Measurements from ENCODE around the gene TMTC2. TPM values are rescaled to one million over a fixed set of nuclear protein-coding genes. Genes with fewer than 3 reads are reported as not detected.

The TMTC2 gene
- total RNA-seq, 2 experiments from 2014 or later, result 1.8 to 2.1 TPM

DNA sequence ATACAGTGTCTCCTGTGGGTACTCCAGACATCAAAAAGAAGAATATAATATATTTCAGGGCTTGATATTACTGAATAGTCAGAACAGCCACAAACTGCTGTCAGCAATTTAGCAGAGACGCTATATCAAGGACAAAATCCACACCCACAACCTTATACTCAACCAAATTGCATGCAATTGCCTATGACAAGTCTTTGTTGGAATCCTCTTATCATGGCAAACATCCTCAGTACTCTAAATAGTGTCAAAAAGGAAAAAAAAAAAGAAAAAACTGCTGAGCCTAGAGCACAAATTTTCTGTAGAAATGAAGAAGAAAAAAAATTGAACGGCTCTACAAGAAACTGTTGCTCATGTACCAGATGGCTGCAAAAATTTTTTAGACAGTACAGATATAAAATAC is 485.7 kb downstream of the TMTC2 start:
- no peak for DNase-seq
- no peaks in the 10 kb centered on the region for H3K27me3 ChIP-seq (ENCODE audit: control insufficient read depth in 1 of 2, insufficient read depth in 2 of 2, low read length in 2 of 2)
- no peaks in the 10 kb centered on the region for H3K36me3 Mint-ChIP-seq (ENCODE audit: low read depth)
- H3K4me3 Mint-ChIP-seq, result no peak overlapping the region
- peaks cover 0 to 3% of the 10 kb centered on the region in 2 experiments for H3K9me3 ChIP-seq (ENCODE audit: control insufficient read depth in 1 of 2, insufficient read depth in 1 of 2, low read length in 2 of 2)
- H3K4me1 Mint-ChIP-seq (ENCODE audit: low read depth), result no peaks in the 10 kb centered on the region
- intact Hi-C loops (cut with DNase I, micrococcal nuclease), result no loop called here
- H3K27ac ChIP-seq (ENCODE audit: low read depth in 1 of 2, low read length in 2 of 2), result no peak overlapping the region
- H3K4me1 ChIP-seq (ENCODE audit: insufficient read depth, low read length), result no peaks in the 10 kb centered on the region
- no peak for TF ChIP-seq CTCF (IDR thresholded peaks at IDR 0.05)
- CTCF ChIA-PET, result no interaction called here
- H3K9me3 Mint-ChIP-seq, result peaks cover 2% of the 10 kb centered on the region
- H3K27ac Mint-ChIP-seq, result no peak overlapping the region
- POLR2A ChIA-PET, result no interaction called here
- H3K27me3 Mint-ChIP-seq, result no peaks in the 10 kb centered on the region
- ATAC-seq (ENCODE audit: poor library complexity), result no peak
- H3K4me3 ChIP-seq (ENCODE audit: low read length), result no peak overlapping the region
- H3K36me3 ChIP-seq (ENCODE audit: insufficient read depth, low read length), result no peaks in the 10 kb centered on the region

GRCh38 chr12:83172866-83173649 is 486.4 kb downstream of the TMTC2 start:
- CTCF ChIA-PET, result no interaction called here
- no peak overlapping the region for H3K4me3 Mint-ChIP-seq
- H3K27ac Mint-ChIP-seq, result no peak overlapping the region
- no peak for TF ChIP-seq CTCF (IDR thresholded peaks at IDR 0.05)
- POLR2A ChIA-PET, result no interaction called here
- Histone ChIP-seq H3K4me1 (ENCODE audit: insufficient read depth, low read length) (no peaks in the 10 kb centered on the region), H3K27me3 (ENCODE audit: control insufficient read depth in 1 of 2, insufficient read depth in 2 of 2, low read length in 2 of 2) (no peaks in the 10 kb centered on the region), H3K27ac (ENCODE audit: low read depth in 1 of 2, low read length in 2 of 2) (no peak overlapping the region), H3K4me3 (ENCODE audit: low read length) (no peak overlapping the region), H3K36me3 (ENCODE audit: insufficient read depth, low read length) (no peaks in the 10 kb centered on the region), H3K9me3 (ENCODE audit: control insufficient read depth in 1 of 2, insufficient read depth in 1 of 2, low read length in 2 of 2) (peaks cover 0 to 3% of the 10 kb centered on the region in 2 experiments)
- H3K9me3 Mint-ChIP-seq, result peaks cover 2% of the 10 kb centered on the region
- no peaks in the 10 kb centered on the region for H3K36me3 Mint-ChIP-seq (ENCODE audit: low read depth)
- no peaks in the 10 kb centered on the region for H3K4me1 Mint-ChIP-seq (ENCODE audit: low read depth)
- DNase-seq (no peak), ATAC-seq (ENCODE audit: poor library complexity) (no peak)
- intact Hi-C loops (cut with DNase I, micrococcal nuclease), result no loop called here
- H3K27me3 Mint-ChIP-seq, result no peaks in the 10 kb centered on the region

DNA sequence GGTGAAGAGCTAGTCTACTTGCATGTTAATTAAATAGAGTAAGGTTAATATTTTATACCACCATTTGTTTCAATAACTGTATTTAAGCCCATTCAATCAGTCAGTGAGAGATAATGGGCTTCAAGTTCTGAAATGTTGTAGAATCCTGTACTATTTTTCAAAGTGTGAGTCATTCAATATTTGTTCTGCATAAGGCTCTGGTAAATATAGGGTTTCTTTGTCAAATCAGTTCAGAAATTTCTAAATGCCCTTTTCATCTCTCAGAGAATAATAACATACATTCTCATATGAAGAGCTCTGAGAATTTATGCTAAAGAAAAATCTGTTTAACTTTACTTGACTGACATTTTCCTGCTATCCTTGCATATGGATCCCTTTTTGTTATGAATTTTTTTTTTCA is 493.3 kb downstream of the TMTC2 start:
- Histone ChIP-seq H3K36me3 (ENCODE audit: insufficient read depth, low read length) (no peaks in the 10 kb centered on the region), H3K9me3 (ENCODE audit: control insufficient read depth in 1 of 2, insufficient read depth in 1 of 2, low read length in 2 of 2) (peaks cover 0 to 3% of the 10 kb centered on the region in 2 experiments), H3K4me3 (ENCODE audit: low read length) (no peak overlapping the region), H3K27me3 (ENCODE audit: control insufficient read depth in 1 of 2, insufficient read depth in 2 of 2, low read length in 2 of 2) (no peaks in the 10 kb centered on the region), H3K4me1 (ENCODE audit: insufficient read depth, low read length) (no peaks in the 10 kb centered on the region), H3K27ac (ENCODE audit: low read depth in 1 of 2, low read length in 2 of 2) (no peak overlapping the region)
- H3K27me3 Mint-ChIP-seq, result no peaks in the 10 kb centered on the region
- H3K36me3 Mint-ChIP-seq (ENCODE audit: low read depth), result no peaks in the 10 kb centered on the region
- CTCF ChIA-PET, result no interaction called here
- no peak for DNase-seq
- H3K4me3 Mint-ChIP-seq, result no peak overlapping the region
- intact Hi-C loops (cut with DNase I, micrococcal nuclease), result no loop called here
- H3K4me1 Mint-ChIP-seq (ENCODE audit: low read depth), result no peaks in the 10 kb centered on the region
- ATAC-seq (ENCODE audit: poor library complexity), result no peak
- no peak overlapping the region for H3K27ac Mint-ChIP-seq
- POLR2A ChIA-PET, result no interaction called here
- no peaks in the 10 kb centered on the region for H3K9me3 Mint-ChIP-seq
- no peak for TF ChIP-seq CTCF (IDR thresholded peaks at IDR 0.05)

Data from CD4-positive, alpha-beta T cell (primary cell).